SK-N-SH treated with all-trans-retinoic acid at 6 μM for 48 hours (cell line): ENCODE results near the gene INKA1.

Experiments used
- ATAC-seq: fragments of 200-7000 bp; cut with Tn5 transposase; 3 replicates; pipeline ENCODE4 v1.9.1; 2020; ENCODE audit warnings: mild to moderate bottlenecking, moderate library complexity
- ARNTL ChIP-seq: fragments of 450-650 bp; formaldehyde crosslinking; IDR thresholded peaks from 2 replicates; pipeline ENCODE4 v1.5.0; 2020; ENCODE audit warnings: low read depth, mild to moderate bottlenecking, moderate library complexity, borderline replicate concordance
- BACH2 ChIP-seq: fragments of 250-450 bp; sonication (Bioruptor Pico); IDR thresholded peaks from 2 replicates; pipeline ENCODE4 v1.9.0; 2021; ENCODE audit warnings: mild to moderate bottlenecking, borderline replicate concordance
- CSDC2 ChIP-seq: fragments of 250-450 bp; sonication (Bioruptor Pico); IDR thresholded peaks from 2 replicates; pipeline ENCODE4 v1.5.0; 2020; ENCODE audit warnings: mild to moderate bottlenecking, moderate library complexity
- ESRRG ChIP-seq: fragments of 250-450 bp; sonication (Bioruptor Pico); IDR thresholded peaks from 2 replicates; pipeline ENCODE4 v1.6.1; 2021; ENCODE audit warnings: mild to moderate bottlenecking
- GLIS3 ChIP-seq: fragments of 250-450 bp; sonication (Bioruptor Pico); IDR thresholded peaks from 2 replicates; pipeline ENCODE4 v1.5.0; 2020; ENCODE audit warnings: mild to moderate bottlenecking, moderate library complexity
- ISL1 ChIP-seq: fragments of 250-450 bp; sonication (Bioruptor Pico); IDR thresholded peaks from 2 replicates; pipeline ENCODE4 v2.1.2; 2022; ENCODE audit warnings: mild to moderate bottlenecking, moderate library complexity
- OSR1 ChIP-seq: fragments of 250-450 bp; sonication (Bioruptor Pico); IDR thresholded peaks from 2 replicates; pipeline ENCODE4 v1.8.0; 2022; ENCODE audit warnings: moderate library complexity, mild to moderate bottlenecking, inconsistent platforms
- PPARA ChIP-seq: fragments of 250-450 bp; sonication (Bioruptor Pico); IDR thresholded peaks from 2 replicates; pipeline ENCODE4 v1.5.0; 2020; ENCODE audit warnings: mild to moderate bottlenecking, borderline replicate concordance
- RARB ChIP-seq: fragments of 250-450 bp; sonication (Bioruptor Pico); IDR thresholded peaks from 2 replicates; pipeline ENCODE4 v1.8.0; 2021; ENCODE audit warnings: mild to moderate bottlenecking, moderate library complexity
- SNAI2 ChIP-seq: fragments of 250-450 bp; sonication (Bioruptor Pico); IDR thresholded peaks from 2 replicates; pipeline ENCODE4 v1.5.0; 2020; ENCODE audit warnings: mild to moderate bottlenecking, moderate library complexity
- TOX ChIP-seq: fragments of 250-450 bp; sonication (Bioruptor Pico); IDR thresholded peaks from 2 replicates; pipeline ENCODE4 v1.8.0; 2021; ENCODE audit warnings: mild to moderate bottlenecking, moderate library complexity, borderline replicate concordance
- ZC3H10 ChIP-seq: fragments of 250-450 bp; sonication (Bioruptor Pico); IDR thresholded peaks from 2 replicates; pipeline ENCODE4 v1.5.1; 2021; ENCODE audit warnings: mild to moderate bottlenecking, moderate library complexity
- ZFP3 ChIP-seq: fragments of 250-450 bp; sonication (Bioruptor Pico); IDR thresholded peaks from 2 replicates; pipeline ENCODE4 v1.5.0; 2020; ENCODE audit warnings: mild to moderate bottlenecking, moderate library complexity
- ZNF565 ChIP-seq: fragments of 450-650 bp; formaldehyde crosslinking; conservative IDR thresholded peaks from 2 replicates; pipeline ENCODE4 v1.5.0; 2020; ENCODE audit warnings: low read depth, mild to moderate bottlenecking, moderate library complexity
- ZNF8 ChIP-seq: fragments of 450-650 bp; formaldehyde crosslinking; IDR thresholded peaks from 2 replicates; pipeline ENCODE4 v1.5.0; 2020; ENCODE audit warnings: mild to moderate bottlenecking, moderate library complexity
- TF ChIP-seq, protein P1 (sequence below): fragments of 250-450 bp; sonication (Bioruptor Pico); IDR thresholded peaks from 2 replicates; pipeline ENCODE4 v1.8.0; 2021; ENCODE audit warnings: low read depth, mild to moderate bottlenecking, moderate library complexity, borderline replicate concordance
- TF ChIP-seq, protein P2 (sequence below): fragments of 250-450 bp; sonication (Bioruptor Pico); IDR thresholded peaks from 2 replicates; pipeline ENCODE4 v1.8.0; 2020; ENCODE audit warnings: mild to moderate bottlenecking, moderate library complexity, borderline replicate concordance
- TF ChIP-seq, protein P3 (sequence below): fragments of 250-450 bp; sonication (Bioruptor Pico); IDR thresholded peaks from 2 replicates; pipeline ENCODE4 v1.5.1; 2021; ENCODE audit warnings: mild to moderate bottlenecking, moderate library complexity
- TF ChIP-seq, protein P4 (sequence below): fragments of 250-450 bp; sonication (Bioruptor Pico); IDR thresholded peaks from 2 replicates; pipeline ENCODE4 v1.5.1; 2020; ENCODE audit warnings: low read depth, mild to moderate bottlenecking, moderate library complexity

Gene INKA1

DNA sequence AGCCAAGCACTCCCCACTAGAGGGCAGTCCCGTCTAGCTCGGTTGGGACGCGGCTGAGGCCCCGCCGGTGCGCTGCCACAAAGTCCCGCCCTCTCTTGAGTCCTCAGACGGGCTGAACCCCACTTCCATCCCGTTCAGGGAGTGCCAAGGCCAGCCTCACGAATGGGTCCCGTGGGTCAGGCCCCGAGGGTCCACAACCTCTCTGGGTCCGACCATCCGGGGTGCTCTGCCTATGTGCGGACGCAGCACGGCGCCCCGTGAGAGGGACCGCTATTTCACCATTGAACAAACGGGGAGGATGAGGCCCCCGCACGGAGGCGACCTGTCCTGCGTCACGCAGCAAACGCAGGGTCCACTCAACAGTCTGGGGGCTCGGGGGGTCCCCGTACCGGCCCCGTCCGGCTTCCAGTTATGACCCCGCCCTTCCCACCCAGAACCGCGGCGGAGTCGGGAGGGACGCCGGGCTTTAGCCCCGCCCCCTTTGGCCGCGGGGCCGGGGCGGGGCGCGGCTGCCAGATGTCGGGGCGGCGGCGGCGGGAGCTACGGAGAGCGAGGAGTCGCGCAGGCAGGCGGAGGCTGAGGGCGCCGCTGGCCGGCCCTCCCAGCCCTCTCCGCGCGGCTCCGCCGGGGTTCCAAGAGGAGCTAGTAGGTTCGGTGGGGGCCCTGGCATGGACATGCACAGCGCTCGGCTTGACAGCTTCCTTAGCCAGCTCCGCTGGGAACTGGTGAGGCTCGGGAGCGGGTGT, at the start of gene INKA1:
Gene INKA1, plus strand, starts transcription at position 543 of the 746 bp plus-strand sequence. Its CDS starts 132 bp downstream, at position 675.
- ATAC-seq: peak; percentile 79
- TF ChIP-seq TOX (CRISPR knock-in tag): no peak
- TF ChIP-seq, protein P1, sequence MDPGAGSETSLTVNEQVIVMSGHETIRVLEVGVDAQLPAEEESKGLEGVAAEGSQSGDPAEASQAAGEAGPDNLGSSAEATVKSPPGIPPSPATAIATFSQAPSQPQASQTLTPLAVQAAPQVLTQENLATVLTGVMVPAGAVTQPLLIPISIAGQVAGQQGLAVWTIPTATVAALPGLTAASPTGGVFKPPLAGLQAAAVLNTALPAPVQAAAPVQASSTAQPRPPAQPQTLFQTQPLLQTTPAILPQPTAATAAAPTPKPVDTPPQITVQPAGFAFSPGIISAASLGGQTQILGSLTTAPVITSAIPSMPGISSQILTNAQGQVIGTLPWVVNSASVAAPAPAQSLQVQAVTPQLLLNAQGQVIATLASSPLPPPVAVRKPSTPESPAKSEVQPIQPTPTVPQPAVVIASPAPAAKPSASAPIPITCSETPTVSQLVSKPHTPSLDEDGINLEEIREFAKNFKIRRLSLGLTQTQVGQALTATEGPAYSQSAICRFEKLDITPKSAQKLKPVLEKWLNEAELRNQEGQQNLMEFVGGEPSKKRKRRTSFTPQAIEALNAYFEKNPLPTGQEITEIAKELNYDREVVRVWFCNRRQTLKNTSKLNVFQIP (CRISPR knock-in tag): 0 out of 2 replicates have a peak, but pooled peaks have one; percentile 61

DNA sequence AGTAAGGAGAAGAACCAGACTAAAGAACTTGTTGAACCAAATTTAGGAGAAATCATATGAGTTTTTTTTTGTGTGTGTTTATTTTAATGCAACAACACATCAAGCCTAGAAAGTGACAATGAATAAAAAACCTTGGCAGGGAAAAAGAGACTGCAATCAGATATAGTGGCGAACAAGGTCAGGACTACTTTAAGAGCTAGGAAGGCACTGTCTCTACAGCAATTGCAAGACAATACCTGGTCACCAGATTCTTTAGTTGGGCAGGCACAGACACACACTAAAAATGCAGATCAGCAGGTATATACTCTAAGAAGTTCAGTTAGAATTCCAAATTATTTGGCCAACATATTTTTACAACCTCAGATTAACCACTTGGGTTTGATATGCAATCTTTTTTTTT, 48.5 kb upstream of the INKA1 start:
- ATAC-seq: no peak
- TF ChIP-seq, protein P2, sequence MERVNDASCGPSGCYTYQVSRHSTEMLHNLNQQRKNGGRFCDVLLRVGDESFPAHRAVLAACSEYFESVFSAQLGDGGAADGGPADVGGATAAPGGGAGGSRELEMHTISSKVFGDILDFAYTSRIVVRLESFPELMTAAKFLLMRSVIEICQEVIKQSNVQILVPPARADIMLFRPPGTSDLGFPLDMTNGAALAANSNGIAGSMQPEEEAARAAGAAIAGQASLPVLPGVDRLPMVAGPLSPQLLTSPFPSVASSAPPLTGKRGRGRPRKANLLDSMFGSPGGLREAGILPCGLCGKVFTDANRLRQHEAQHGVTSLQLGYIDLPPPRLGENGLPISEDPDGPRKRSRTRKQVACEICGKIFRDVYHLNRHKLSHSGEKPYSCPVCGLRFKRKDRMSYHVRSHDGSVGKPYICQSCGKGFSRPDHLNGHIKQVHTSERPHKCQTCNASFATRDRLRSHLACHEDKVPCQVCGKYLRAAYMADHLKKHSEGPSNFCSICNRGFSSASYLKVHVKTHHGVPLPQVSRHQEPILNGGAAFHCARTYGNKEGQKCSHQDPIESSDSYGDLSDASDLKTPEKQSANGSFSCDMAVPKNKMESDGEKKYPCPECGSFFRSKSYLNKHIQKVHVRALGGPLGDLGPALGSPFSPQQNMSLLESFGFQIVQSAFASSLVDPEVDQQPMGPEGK (CRISPR knock-in tag): no peak

DNA sequence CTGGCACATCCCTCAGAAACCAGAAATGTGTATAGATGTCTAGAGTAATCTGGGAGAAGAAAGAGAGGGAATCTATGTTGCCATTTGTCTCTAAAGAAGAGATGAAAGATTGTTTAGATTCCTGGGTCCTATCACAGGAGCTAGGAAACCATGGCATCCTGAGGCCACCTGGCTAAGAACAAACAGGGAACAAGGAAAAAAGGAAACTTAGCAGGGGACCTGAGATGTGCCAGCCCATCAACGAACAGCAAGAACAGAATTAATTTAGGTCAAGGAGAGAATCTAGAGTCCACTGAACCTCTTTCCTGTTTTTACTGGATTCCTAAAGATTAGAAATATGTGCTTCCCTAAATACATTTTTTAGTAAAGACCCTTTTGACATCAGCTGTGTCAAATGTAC, 47.0 kb upstream of the INKA1 start:
- no peak for ATAC-seq
- no peak for TF ChIP-seq ISL1 (CRISPR knock-in tag)

DNA sequence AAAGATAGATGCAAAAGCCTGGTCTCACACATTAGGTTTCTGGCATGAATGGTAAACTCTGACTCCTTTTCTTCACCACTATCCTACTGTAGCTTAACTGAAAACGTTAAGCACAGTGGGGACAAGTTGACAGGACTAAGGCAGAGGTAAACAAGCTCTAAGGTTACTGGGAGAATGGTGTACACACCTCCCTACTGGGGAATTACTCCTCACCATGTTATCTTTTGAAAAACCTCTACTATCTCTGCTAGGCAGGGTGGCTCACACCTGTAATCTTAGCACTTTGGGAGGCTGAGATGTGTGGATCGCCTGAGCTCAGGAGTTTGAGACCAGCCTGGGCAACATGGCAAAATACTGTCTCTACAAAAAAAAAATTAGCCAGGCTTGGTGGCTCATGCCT, 45.9 kb upstream of the INKA1 start:
- ATAC-seq: no peak

DNA sequence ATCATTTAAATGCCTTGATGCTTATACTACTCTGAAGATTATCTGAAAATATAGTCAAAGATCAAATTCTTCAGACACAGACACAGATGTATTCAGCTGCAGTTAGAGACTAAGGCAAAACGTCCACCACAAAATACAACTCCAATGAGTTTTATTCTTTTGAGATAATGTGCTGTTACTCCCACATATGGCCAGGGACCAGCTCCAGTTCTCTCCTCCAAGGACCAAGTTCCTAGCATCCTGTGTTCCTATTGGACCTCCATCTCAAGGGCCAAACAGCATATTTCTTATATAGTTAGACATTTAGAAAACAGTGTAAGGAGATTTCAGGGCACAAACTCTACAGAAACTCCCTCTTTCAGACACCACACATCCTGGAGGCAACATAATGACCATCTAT, 43.8 kb upstream of the INKA1 start:
- no peak for ATAC-seq
- TF ChIP-seq SNAI2 (CRISPR knock-in tag): no peak
- TF ChIP-seq ISL1 (CRISPR knock-in tag): no peak
- TF ChIP-seq OSR1 (CRISPR knock-in tag): no peak
- TF ChIP-seq RARB: no peak
- no peak for TF ChIP-seq ESRRG (CRISPR knock-in tag)
- no peak for TF ChIP-seq ZNF565 (CRISPR knock-in tag)
- TF ChIP-seq ZFP3 (CRISPR knock-in tag): no peak
- TF ChIP-seq, protein P3, sequence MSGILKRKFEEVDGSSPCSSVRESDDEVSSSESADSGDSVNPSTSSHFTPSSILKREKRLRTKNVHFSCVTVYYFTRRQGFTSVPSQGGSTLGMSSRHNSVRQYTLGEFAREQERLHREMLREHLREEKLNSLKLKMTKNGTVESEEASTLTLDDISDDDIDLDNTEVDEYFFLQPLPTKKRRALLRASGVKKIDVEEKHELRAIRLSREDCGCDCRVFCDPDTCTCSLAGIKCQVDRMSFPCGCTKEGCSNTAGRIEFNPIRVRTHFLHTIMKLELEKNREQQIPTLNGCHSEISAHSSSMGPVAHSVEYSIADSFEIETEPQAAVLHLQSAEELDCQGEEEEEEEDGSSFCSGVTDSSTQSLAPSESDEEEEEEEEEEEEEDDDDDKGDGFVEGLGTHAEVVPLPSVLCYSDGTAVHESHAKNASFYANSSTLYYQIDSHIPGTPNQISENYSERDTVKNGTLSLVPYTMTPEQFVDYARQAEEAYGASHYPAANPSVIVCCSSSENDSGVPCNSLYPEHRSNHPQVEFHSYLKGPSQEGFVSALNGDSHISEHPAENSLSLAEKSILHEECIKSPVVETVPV (CRISPR knock-in tag): no peak
- TF ChIP-seq, protein P4, sequence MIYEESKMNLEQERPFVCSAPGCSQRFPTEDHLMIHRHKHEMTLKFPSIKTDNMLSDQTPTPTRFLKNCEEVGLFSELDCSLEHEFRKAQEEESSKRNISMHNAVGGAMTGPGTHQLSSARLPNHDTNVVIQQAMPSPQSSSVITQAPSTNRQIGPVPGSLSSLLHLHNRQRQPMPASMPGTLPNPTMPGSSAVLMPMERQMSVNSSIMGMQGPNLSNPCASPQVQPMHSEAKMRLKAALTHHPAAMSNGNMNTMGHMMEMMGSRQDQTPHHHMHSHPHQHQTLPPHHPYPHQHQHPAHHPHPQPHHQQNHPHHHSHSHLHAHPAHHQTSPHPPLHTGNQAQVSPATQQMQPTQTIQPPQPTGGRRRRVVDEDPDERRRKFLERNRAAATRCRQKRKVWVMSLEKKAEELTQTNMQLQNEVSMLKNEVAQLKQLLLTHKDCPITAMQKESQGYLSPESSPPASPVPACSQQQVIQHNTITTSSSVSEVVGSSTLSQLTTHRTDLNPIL: no peak
- no peak for TF ChIP-seq ZC3H10 (CRISPR knock-in tag)
- TF ChIP-seq CSDC2 (CRISPR knock-in tag): no peak
- TF ChIP-seq PPARA: no peak

More for the DNA sequence above, 45.9 kb upstream of the INKA1 start:
- TF ChIP-seq ZNF8 (CRISPR knock-in tag): no peak
- TF ChIP-seq, protein P2 (CRISPR knock-in tag): no peak
- no peak for TF ChIP-seq ISL1 (CRISPR knock-in tag)
- TF ChIP-seq ESRRG (CRISPR knock-in tag): no peak
- no peak for TF ChIP-seq OSR1 (CRISPR knock-in tag)
- TF ChIP-seq ZNF565 (CRISPR knock-in tag): no peak
- no peak for TF ChIP-seq ARNTL (CRISPR knock-in tag)
- TF ChIP-seq RARB: no peak
- TF ChIP-seq PPARA: no peak
- TF ChIP-seq GLIS3: no peak
- no peak for TF ChIP-seq SNAI2 (CRISPR knock-in tag)
- TF ChIP-seq ZC3H10 (CRISPR knock-in tag): no peak
- no peak for TF ChIP-seq CSDC2 (CRISPR knock-in tag)
- no peak for TF ChIP-seq BACH2
- TF ChIP-seq, protein P4: no peak
- TF ChIP-seq, protein P3 (CRISPR knock-in tag): no peak
